NB4 (cell line): Measurements from ENCODE around the gene ERMN.

Source experiments
- DNase-seq: peaks from one replicate; pipeline ENCODE4 v3.0.0; 2010; ENCODE audit warnings: low read depth
- H3K4me3 ChIP-seq: one replicate; pipeline ENCODE4 v1.5.1; 2011; ENCODE audit warnings: mild to moderate bottlenecking, low read depth, low read length, moderate library complexity
- CTCF ChIP-seq: IDR thresholded peaks from one replicate; pipeline ENCODE4 v1.5.1; 2012; ENCODE audit warnings: low read depth, low read length
- MAX ChIP-seq: IDR thresholded peaks from 2 replicates; pipeline ENCODE4 v1.6.1; 2011; ENCODE audit warnings: low read depth, low read length
- MYC ChIP-seq: IDR thresholded peaks from 2 replicates; pipeline ENCODE4 v1.6.1; 2011; ENCODE audit warnings: low read depth, low read length
- POLR2A ChIP-seq: IDR thresholded peaks from 2 replicates; pipeline ENCODE4 v1.6.1; 2011; ENCODE audit warnings: mild to moderate bottlenecking; ENCODE audit not compliant: insufficient read length; ENCODE audit errors: extremely low read depth

ERMN gene

DNA sequence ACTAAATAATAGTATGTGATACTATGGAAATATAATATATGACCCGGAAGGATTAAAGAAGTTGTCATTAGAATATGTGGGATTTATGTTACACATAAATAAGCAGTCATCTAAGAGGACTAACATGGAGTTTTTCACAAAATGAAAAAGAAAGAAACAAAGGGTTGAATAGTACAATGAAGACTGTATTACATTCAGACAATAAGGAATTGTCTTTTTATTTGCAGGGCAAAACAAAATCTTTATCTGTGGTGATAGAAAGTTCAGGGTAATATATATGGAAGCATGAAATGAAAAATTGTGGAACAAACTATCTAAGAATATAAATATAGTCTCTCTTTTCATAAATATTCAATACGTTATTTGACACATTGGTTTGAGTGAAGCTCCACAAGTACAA, 5.8 kb downstream of the ERMN start:
- H3K4me3 ChIP-seq: no peak overlapping the region
- TF ChIP-seq MAX: no peak
- TF ChIP-seq CTCF: no peak
- TF ChIP-seq POLR2A: no peak
- no peak for TF ChIP-seq MYC
- DNase-seq: no peak

DNA sequence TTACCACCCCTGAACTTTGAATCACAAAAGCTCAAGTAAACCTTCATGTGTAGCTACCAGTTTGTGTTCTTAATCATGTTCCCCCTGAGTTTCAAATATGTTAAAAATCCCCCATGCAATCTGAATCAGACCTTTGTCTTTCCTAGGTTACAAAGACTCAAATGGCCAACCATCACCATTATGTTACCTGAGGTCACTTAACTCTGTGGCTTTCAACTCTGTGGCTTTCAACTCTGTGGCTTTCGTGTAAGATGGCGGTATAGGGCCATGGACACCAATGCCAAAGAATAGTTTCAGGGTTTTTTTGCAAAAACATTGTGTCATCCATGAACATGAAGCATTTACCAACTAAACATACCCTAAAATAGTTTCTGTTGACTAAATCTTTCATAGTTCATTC, 6.7 kb downstream of the ERMN start:
- no peak for DNase-seq
- H3K4me3 ChIP-seq: no peak overlapping the region
- TF ChIP-seq MYC (no peak), POLR2A (no peak), MAX (no peak), CTCF (no peak)

DNA sequence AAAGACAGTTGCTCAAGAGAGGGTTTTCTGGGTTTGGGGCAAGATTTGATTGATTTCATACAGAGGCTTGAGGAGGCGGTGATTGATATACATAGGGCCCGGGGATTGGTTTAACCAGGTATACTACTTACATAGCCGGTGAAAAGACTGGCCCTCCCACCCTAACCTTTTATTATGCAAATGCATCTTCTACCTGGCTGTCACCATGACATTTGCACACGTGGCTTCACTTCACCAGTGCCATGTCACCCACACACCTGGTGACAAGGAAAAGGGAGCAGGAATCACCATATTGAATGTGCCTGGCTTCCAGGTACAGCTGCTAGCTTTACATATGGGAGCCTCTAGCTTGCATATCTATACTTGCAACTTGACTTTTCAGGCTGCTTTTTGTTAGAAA, 9.7 kb downstream of the ERMN start:
- no peak for TF ChIP-seq MAX
- TF ChIP-seq POLR2A: no peak
- TF ChIP-seq MYC: no peak
- no peak for TF ChIP-seq CTCF
- H3K4me3 ChIP-seq: no peak overlapping the region

GRCh38 chr2:157312866-157313486, 12.6 kb downstream of the ERMN start:
- no peak overlapping the region for H3K4me3 ChIP-seq
- TF ChIP-seq MAX (no peak), CTCF (no peak), POLR2A (no peak), MYC (no peak)
- no peak for DNase-seq

More for the DNA sequence above, 9.7 kb downstream of the ERMN start:
- DNase-seq: no peak

- TF ChIP-seq CTCF: no peak
- TF ChIP-seq MYC: no peak
- no peak for TF ChIP-seq MAX
- TF ChIP-seq POLR2A: no peak
- DNase-seq: no peak
- no peak overlapping the region for H3K4me3 ChIP-seq
Observed at GRCh38 chr2:157311706-157312105, 13.9 kb downstream of the ERMN start.

DNA sequence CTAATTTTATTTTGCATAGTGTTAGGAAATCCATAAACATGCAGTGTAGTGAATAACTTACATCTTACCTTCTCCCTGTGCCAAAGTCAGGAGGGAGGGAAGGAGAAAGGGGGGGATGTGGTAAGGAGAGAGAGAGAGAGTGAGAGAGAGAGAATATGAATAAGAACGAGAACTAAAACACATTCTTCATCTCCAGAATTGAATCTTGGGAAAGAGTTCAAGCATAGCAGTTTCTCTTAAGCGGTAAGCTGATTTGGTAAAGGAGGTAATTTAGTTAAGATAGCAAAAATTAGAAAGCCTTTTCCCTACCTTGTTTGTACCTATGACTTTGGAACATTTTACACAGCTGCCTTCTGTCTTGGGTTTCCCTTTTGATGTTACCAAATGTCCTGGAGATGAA, 15.7 kb downstream of the ERMN start:
- TF ChIP-seq CTCF: no peak
- no peak for TF ChIP-seq POLR2A
- TF ChIP-seq MAX: no peak
- no peak for TF ChIP-seq MYC
- no peak for DNase-seq
- H3K4me3 ChIP-seq: no peak overlapping the region
